ENCODE results near the gene ASIC2.
A peak's percentile ranks its signal among the peaks of the same experiment; 100 is the strongest.

Gene ASIC2

GRCh38 chr17:33324736-33325135, 31.6 kb upstream of the ASIC2 start:
- no peak overlapping the region for H3K27ac ChIP-seq
- TF ChIP-seq CTCF (conservative IDR thresholded peaks at IDR 0.05): no peak

- TF ChIP-seq CTCF (conservative IDR thresholded peaks at IDR 0.05): no peak
- H3K27ac ChIP-seq: no peak overlapping the region
Measured at GRCh38 chr17:33322063-33322462, 29.0 kb upstream of the ASIC2 start.

GRCh38 chr17:33318241-33318640, 25.1 kb upstream of the ASIC2 start:
- TF ChIP-seq CTCF (conservative IDR thresholded peaks at IDR 0.05): no peak
- no peak overlapping the region for H3K27ac ChIP-seq

- H3K27ac ChIP-seq: no peak overlapping the region
- TF ChIP-seq CTCF (conservative IDR thresholded peaks at IDR 0.05): no peak
Measured at GRCh38 chr17:33316746-33317145, 23.7 kb upstream of the ASIC2 start.

DNA sequence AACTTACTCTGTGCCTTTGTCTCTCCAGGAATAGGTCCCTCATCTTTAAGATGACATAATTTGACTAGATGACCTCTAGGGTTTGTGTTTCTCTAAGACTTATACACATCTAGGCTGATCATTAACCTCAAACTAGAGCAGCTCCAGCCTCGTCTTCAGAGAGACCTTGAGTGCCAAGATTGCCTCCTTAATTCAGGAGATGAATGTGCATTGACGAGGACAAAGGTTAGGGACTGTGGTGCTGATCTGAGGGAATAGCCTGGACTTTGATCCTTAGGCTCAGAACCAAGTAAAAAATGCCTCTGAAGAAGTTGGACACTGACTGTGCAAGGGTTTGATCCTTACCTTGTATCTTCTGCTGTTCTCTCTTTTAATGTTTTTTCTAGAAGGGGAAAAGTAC, 17.2 kb upstream of the ASIC2 start:
- H3K27ac ChIP-seq: no peak overlapping the region
- TF ChIP-seq CTCF (conservative IDR thresholded peaks at IDR 0.05): no peak

- no peak for TF ChIP-seq CTCF (conservative IDR thresholded peaks at IDR 0.05)
- peak overlapping the region; percentile 75 for H3K27ac ChIP-seq
Measured at GRCh38 chr17:33303254-33303653, 10.2 kb upstream of the ASIC2 start.

GRCh38 chr17:33302394-33302793, 9.3 kb upstream of the ASIC2 start:
- H3K27ac ChIP-seq: peak overlapping the region; percentile 75
- TF ChIP-seq CTCF (conservative IDR thresholded peaks at IDR 0.05): no peak

GRCh38 chr17:33300241-33300640, 7.1 kb upstream of the ASIC2 start:
- TF ChIP-seq CTCF (conservative IDR thresholded peaks at IDR 0.05): no peak
- H3K27ac ChIP-seq: no peak overlapping the region
